Measurements from ENCODE around the gene RPS15.

RPS15 gene

GRCh38 chr19:1438035-1438932, at the start of gene RPS15:
RPS15 (plus strand) TSS chr19:1438396; CDS start chr19:1438426, 30 bp downstream.
- Histone ChIP-seq H3F3A (ENCODE audit: control insufficient read depth, insufficient read depth) (peaks cover 54% of the 10 kb centered on the region), H3K27me3 (ENCODE audit: control insufficient read depth, low read length) (no peaks in the 10 kb centered on the region), H3K4me1 (ENCODE audit: control insufficient read depth, low read length) (peaks cover 52% of the 10 kb centered on the region), H3K27ac (ENCODE audit: low read depth, low read length) (peak within 1 kb of the TSS; percentile 79), H3K79me2 (ENCODE audit: control insufficient read depth, low read length) (peaks cover 35% of the 10 kb centered on the region), H3K9me2 (replicated peaks; ENCODE audit: control insufficient read depth, low read length) (no peaks in the 10 kb centered on the region), H4K20me1 (ENCODE audit: control insufficient read depth, insufficient read depth, low read depth, low read length) (peaks cover 19% of the 10 kb centered on the region), H3K4me3 (ENCODE audit: low read length) (peak within 1 kb of the TSS; percentile 94), H3K4me2 (ENCODE audit: low read length) (peak within 1 kb of the TSS; percentile 87), H3K9me3 (ENCODE audit: control insufficient read depth, insufficient read depth, low read length) (no peaks in the 10 kb centered on the region), H3K36me3 (ENCODE audit: control insufficient read depth, low read length) (peaks cover 63% of the 10 kb centered on the region)
- TF ChIP-seq CTCF (IDR thresholded peaks at IDR 0.05; ENCODE audit: low read depth, low read length, poor library complexity, severe bottlenecking) (peak; percentile 90), EZH2phosphoT487 (IDR thresholded peaks at IDR 0.05; ENCODE audit: borderline replicate concordance, low read length) (no peak)

- peaks cover 3% of the 10 kb centered on the region; the same call in 1 of the 2 replicates for H3F3A ChIP-seq (ENCODE audit: control insufficient read depth, insufficient read depth)
- TF ChIP-seq CTCF (IDR thresholded peaks at IDR 0.05; ENCODE audit: low read depth, low read length, poor library complexity, severe bottlenecking) (no peak), EZH2phosphoT487 (IDR thresholded peaks at IDR 0.05; ENCODE audit: borderline replicate concordance, low read length) (no peak)
- H3K9me3 ChIP-seq (ENCODE audit: control insufficient read depth, insufficient read depth, low read length) = no peaks in the 10 kb centered on the region
- H3K36me3 ChIP-seq (ENCODE audit: control insufficient read depth, low read length) = peaks cover 51% of the 10 kb centered on the region
- H4K20me1 ChIP-seq (ENCODE audit: control insufficient read depth, insufficient read depth, low read depth, low read length) = no peaks in the 10 kb centered on the region
- no peak overlapping the region for H3K27ac ChIP-seq (ENCODE audit: low read depth, low read length)
- peaks cover 42% of the 10 kb centered on the region for H3K79me2 ChIP-seq (ENCODE audit: control insufficient read depth, low read length)
- H3K4me2 ChIP-seq (ENCODE audit: low read length) = no peak overlapping the region
- no peaks in the 10 kb centered on the region for H3K27me3 ChIP-seq (ENCODE audit: control insufficient read depth, low read length)
- no peak overlapping the region for H3K4me3 ChIP-seq (ENCODE audit: low read length)
- no peaks in the 10 kb centered on the region for H3K9me2 ChIP-seq (replicated peaks; ENCODE audit: control insufficient read depth, low read length)
- H3K4me1 ChIP-seq (ENCODE audit: control insufficient read depth, low read length) = peaks cover 10% of the 10 kb centered on the region
Measured at GRCh38 chr19:1388637-1389026, 49.6 kb upstream of the RPS15 start.

GRCh38 chr19:1389033-1389940, 48.9 kb upstream of the RPS15 start:
- H3K79me2 ChIP-seq (ENCODE audit: control insufficient read depth, low read length) = peaks cover 37% of the 10 kb centered on the region
- H4K20me1 ChIP-seq (ENCODE audit: control insufficient read depth, insufficient read depth, low read depth, low read length) = no peaks in the 10 kb centered on the region
- H3F3A ChIP-seq (ENCODE audit: control insufficient read depth, insufficient read depth) = peaks cover 2% of the 10 kb centered on the region; the same call in 1 of the 2 replicates
- no peaks in the 10 kb centered on the region for H3K9me2 ChIP-seq (replicated peaks; ENCODE audit: control insufficient read depth, low read length)
- H3K27ac ChIP-seq (ENCODE audit: low read depth, low read length) = no peak overlapping the region
- no peak overlapping the region for H3K4me2 ChIP-seq (ENCODE audit: low read length)
- TF ChIP-seq EZH2phosphoT487 (IDR thresholded peaks at IDR 0.05; ENCODE audit: borderline replicate concordance, low read length) (no peak), CTCF (IDR thresholded peaks at IDR 0.05; ENCODE audit: low read depth, low read length, poor library complexity, severe bottlenecking) (no peak)
- no peaks in the 10 kb centered on the region for H3K9me3 ChIP-seq (ENCODE audit: control insufficient read depth, insufficient read depth, low read length)
- H3K4me1 ChIP-seq (ENCODE audit: control insufficient read depth, low read length) = peaks cover 9% of the 10 kb centered on the region
- H3K27me3 ChIP-seq (ENCODE audit: control insufficient read depth, low read length) = no peaks in the 10 kb centered on the region
- H3K36me3 ChIP-seq (ENCODE audit: control insufficient read depth, low read length) = peaks cover 52% of the 10 kb centered on the region
- no peak overlapping the region for H3K4me3 ChIP-seq (ENCODE audit: low read length)

Measured in DOHH2 (cell line).